Testis (tissue), 2 donors: ENCODE results near the gene TMEM171.

Source experiments
- CTCF ChIP-seq, 3 experiments: fragments of 450-650 bp in 2 of 3; fragments of 200-600 bp in 1 of 3; sonication (generic) in 1 of 3; IDR thresholded peaks; one replicate each; pipeline ENCODE4 v1.5.1; 2016 to 2019; ENCODE audit warnings: antibody characterized with exemption in 3 of 3, mild to moderate bottlenecking in 2 of 3, moderate library complexity in 1 of 3
- POLR2A ChIP-seq: fragments of 450-650 bp; IDR thresholded peaks from one replicate; pipeline ENCODE4 v1.6.1; 2017; ENCODE audit warnings: antibody characterized with exemption, mild to moderate bottlenecking, moderate library complexity

GRCh38 chr5:73103870-73104299, 16.5 kb upstream of the TMEM171 start:
- TF ChIP-seq CTCF (IDR thresholded peaks at IDR 0.05) (no peak), POLR2A (no peak)
